ACHN (cell line): ENCODE results near the gene CELF2.

ENCODE experiments used
- DNase-seq: peaks from one replicate; pipeline ENCODE4 v3.0.0-alpha.2; 2015
- in situ Hi-C: cut with HindIII; loops from 2 replicates; pipeline ENCODE4 v1.10.0; 2017; ENCODE audit warnings: low sequenced_read_pairs, low pct_ligation_motif_present, low pct_unique_long_range_greater_than_20kb

CELF2 gene

GRCh38 chr10:11081408-11081807 lies 63.7 kb downstream of the CELF2 start:
- in situ Hi-C loops, result no loop called here
- DNase-seq, result no peak

- in situ Hi-C loops, result no loop called here
- no peak for DNase-seq
These were observed 64.9 kb downstream of the CELF2 start for GRCh38 chr10:11082526-11082925.

- in situ Hi-C loops, result no loop called here
- no peak for DNase-seq
These were observed 65.4 kb downstream of the CELF2 start for GRCh38 chr10:11083051-11083450.

GRCh38 chr10:11085545-11085944 lies 67.9 kb downstream of the CELF2 start:
- DNase-seq, result no peak
- in situ Hi-C loops, result no loop called here

GRCh38 chr10:11086177-11086840 lies 68.6 kb downstream of the CELF2 start:
- in situ Hi-C loops, result no loop called here
- DNase-seq, result no peak

GRCh38 chr10:11087372-11087771 lies 69.7 kb downstream of the CELF2 start:
- in situ Hi-C loops, result no loop called here
- DNase-seq, result no peak

- no peak for DNase-seq
- in situ Hi-C loops, result no loop called here
These were observed 71.0 kb downstream of the CELF2 start for GRCh38 chr10:11088709-11089108.

GRCh38 chr10:11089272-11089671 lies 71.6 kb downstream of the CELF2 start:
- in situ Hi-C loops, result no loop called here
- no peak for DNase-seq

- in situ Hi-C loops, result no loop called here
- no peak for DNase-seq
These were observed 73.9 kb downstream of the CELF2 start for GRCh38 chr10:11091517-11092102.

- in situ Hi-C loops, result no loop called here
- DNase-seq, result no peak
These were observed 76.4 kb downstream of the CELF2 start for GRCh38 chr10:11093771-11094736.

GRCh38 chr10:11095374-11095801 lies 77.7 kb downstream of the CELF2 start:
- in situ Hi-C loops, result no loop called here
- no peak for DNase-seq

- DNase-seq, result no peak
These were observed 78.8 kb downstream of the CELF2 start for GRCh38 chr10:11096422-11096821.

GRCh38 chr10:11097686-11098085 lies 80.0 kb downstream of the CELF2 start:
- no peak for DNase-seq
- in situ Hi-C loops, result no loop called here

More at GRCh38 chr10:11096422-11096821, 78.8 kb downstream of the CELF2 start:
- in situ Hi-C loops, result no loop called here

GRCh38 chr10:11098666-11099065 lies 81.0 kb downstream of the CELF2 start:
- in situ Hi-C loops, result no loop called here
- no peak for DNase-seq

GRCh38 chr10:11104772-11105675 lies 87.4 kb downstream of the CELF2 start:
- DNase-seq, result no peak
- in situ Hi-C loops, result no loop called here

- no peak for DNase-seq
- in situ Hi-C loops, result no loop called here
These were observed 88.0 kb downstream of the CELF2 start for GRCh38 chr10:11105676-11106004.

- in situ Hi-C loops, result no loop called here
- DNase-seq, result no peak
These were observed 89.1 kb downstream of the CELF2 start for GRCh38 chr10:11106621-11107374.

- in situ Hi-C loops, result no loop called here
- no peak for DNase-seq
These were observed 90.3 kb downstream of the CELF2 start for GRCh38 chr10:11107948-11108347.
